ENCODE measurements around the gene LIN9. TPM values are rescaled to one million over a fixed set of nuclear protein-coding genes. Genes with fewer than 3 reads are reported as not detected.
"Not testable (repeated sequence)": the region's sequence is repeated elsewhere in the genome, so short reads cannot be mapped to it uniquely, and the experiment has no call there.

The LIN9 gene
- total RNA-seq, 1 donor, result 3.0 TPM

- no peak for DNase-seq (ENCODE audit: low read depth in 2 of 3, low spot score in 2 of 3)
Measured at GRCh38 chr1:226276077-226276682, 32.8 kb downstream of the LIN9 start.

GRCh38 chr1:226274138-226274537, 34.8 kb downstream of the LIN9 start:
- no peak for DNase-seq (ENCODE audit: low read depth in 2 of 3, low spot score in 2 of 3)

GRCh38 chr1:226272233-226272902, 36.6 kb downstream of the LIN9 start:
- not testable (repeated sequence) for DNase-seq (ENCODE audit: low read depth in 2 of 3, low spot score in 2 of 3)

- DNase-seq (ENCODE audit: low read depth in 2 of 3, low spot score in 2 of 3), result no peak
Measured at GRCh38 chr1:226268421-226269124, 40.4 kb downstream of the LIN9 start.

- DNase-seq (ENCODE audit: low read depth in 2 of 3, low spot score in 2 of 3), result no peak
Measured at GRCh38 chr1:226261818-226262217, 47.1 kb downstream of the LIN9 start.

- no peak for DNase-seq (ENCODE audit: low read depth in 2 of 3, low spot score in 2 of 3)
Measured at GRCh38 chr1:226255380-226255779, 53.6 kb downstream of the LIN9 start.

- no peak for DNase-seq (ENCODE audit: low read depth in 2 of 3, low spot score in 2 of 3)
Measured at GRCh38 chr1:226253933-226254332, 55.0 kb downstream of the LIN9 start.

GRCh38 chr1:226252841-226253240, 56.1 kb downstream of the LIN9 start:
- DNase-seq (ENCODE audit: low read depth in 2 of 3, low spot score in 2 of 3), result not testable (repeated sequence)

GRCh38 chr1:226250511-226250910, 58.5 kb downstream of the LIN9 start:
- no peak for DNase-seq (ENCODE audit: low read depth in 2 of 3, low spot score in 2 of 3)

- DNase-seq (ENCODE audit: low read depth in 2 of 3, low spot score in 2 of 3), result no peak
Measured at GRCh38 chr1:226248796-226249195, 60.2 kb downstream of the LIN9 start.

- peak in 1 of 3 donors; percentile 51 for DNase-seq (ENCODE audit: low read depth in 2 of 3, low spot score in 2 of 3)
Measured at GRCh38 chr1:226248091-226248490, 60.9 kb downstream of the LIN9 start.

- no peak for DNase-seq (ENCODE audit: low read depth in 2 of 3, low spot score in 2 of 3)
Measured at GRCh38 chr1:226239421-226239820, 69.5 kb downstream of the LIN9 start.

- DNase-seq (ENCODE audit: low read depth in 2 of 3, low spot score in 2 of 3), result no peak
Measured at GRCh38 chr1:226236826-226237225, 72.1 kb downstream of the LIN9 start.

- DNase-seq (ENCODE audit: low read depth in 2 of 3, low spot score in 2 of 3), result peak in 2 of 3 donors; percentile 26 to 61
Measured at GRCh38 chr1:226233806-226234205, 75.2 kb downstream of the LIN9 start.

GRCh38 chr1:226233293-226233692, 75.7 kb downstream of the LIN9 start:
- peak in 1 of 3 donors; percentile 20 for DNase-seq (ENCODE audit: low read depth in 2 of 3, low spot score in 2 of 3)

GRCh38 chr1:226226601-226227000, 82.4 kb downstream of the LIN9 start:
- no peak for DNase-seq (ENCODE audit: low read depth in 2 of 3, low spot score in 2 of 3)

- peak in 2 of 3 donors; percentile 59 to 66 for DNase-seq (ENCODE audit: low read depth in 2 of 3, low spot score in 2 of 3)
Measured at GRCh38 chr1:226223786-226224244, 85.1 kb downstream of the LIN9 start.

GRCh38 chr1:226223157-226223785, 85.7 kb downstream of the LIN9 start, which contains the start of gene MIXL1:
Gene MIXL1, plus strand, starts transcription at chr1:226223664. Its CDS starts 18 bp downstream, at chr1:226223682.
- DNase-seq (ENCODE audit: low read depth in 2 of 3, low spot score in 2 of 3), result peak in 2 of 3 donors; percentile 40 to 43

- no peak for DNase-seq (ENCODE audit: low read depth in 2 of 3, low spot score in 2 of 3)
Measured at GRCh38 chr1:226222686-226223085, 86.3 kb downstream of the LIN9 start.

GRCh38 chr1:226220473-226221189, 88.3 kb downstream of the LIN9 start:
- no peak for DNase-seq (ENCODE audit: low read depth in 2 of 3, low spot score in 2 of 3)

Data from hematopoietic multipotent progenitor cell (in vitro differentiated cells).